Keratinocyte (primary cell): Measurements from ENCODE around the gene PWWP2B. TPM values are rescaled to one million over a fixed set of nuclear protein-coding genes. Genes with fewer than 3 reads are reported as not detected.

Experiments used
- DNase-seq: peaks from one replicate; pipeline ENCODE4 v3.0.0-alpha.2; 2011; ENCODE audit warnings: low read depth, missing footprints, low spot score
- FAIRE-seq: peaks from 2 replicates; lab custom pipeline; 2011; peaks lifted over from hg19 to GRCh38; lab: Jason Lieb, UNC
- H2AFZ ChIP-seq: 2 replicates; pipeline ENCODE4 v1.6.0; 2012; ENCODE audit warnings: low read length, control low read depth, inconsistent platforms; ENCODE audit not compliant: control insufficient read depth
- H3K27ac ChIP-seq: 2 replicates; pipeline ENCODE4 v1.5.1; 2011; ENCODE audit warnings: low read length; ENCODE audit not compliant: control insufficient read depth, insufficient read depth
- H3K27me3 ChIP-seq: 3 replicates; pipeline ENCODE4 v1.6.0; 2011; ENCODE audit warnings: low read length; ENCODE audit not compliant: control insufficient read depth, insufficient read depth; ENCODE audit errors: extremely low read depth
- H3K36me3 ChIP-seq, 2 experiments: 2 replicates in 1 of 2; 3 replicates in 1 of 2; pipeline ENCODE4 v1.5.1; 2011; ENCODE audit warnings: low read length in 2 of 2, mild to moderate bottlenecking in 1 of 2; ENCODE audit not compliant: control insufficient read depth in 2 of 2, insufficient read depth in 2 of 2; ENCODE audit errors: extremely low read depth in 1 of 2
- H3K4me1 ChIP-seq: 3 replicates; pipeline ENCODE4 v1.5.1; 2011; ENCODE audit warnings: low read length; ENCODE audit not compliant: control insufficient read depth, insufficient read depth; ENCODE audit errors: extremely low read depth
- H3K4me2 ChIP-seq: 3 replicates; pipeline ENCODE4 v1.6.0; 2011; ENCODE audit warnings: low read depth, low read length; ENCODE audit not compliant: control insufficient read depth, insufficient read depth; ENCODE audit errors: extremely low read depth
- H3K4me3 ChIP-seq, 3 experiments: fragments of 200-600 bp in 1 of 3; sonication (generic) in 1 of 3; 2 replicates in 2 of 3; 3 replicates in 1 of 3; pipeline ENCODE4 v1.5.1; 2011 to 2016; ENCODE audit warnings: low read length in 3 of 3, mild to moderate bottlenecking in 3 of 3, control low read depth in 2 of 3, inconsistent platforms in 1 of 3, low read depth in 1 of 3, mixed read lengths in 1 of 3, mixed run types in 1 of 3, moderate library complexity in 1 of 3; ENCODE audit not compliant: control insufficient read depth in 2 of 3, insufficient read depth in 2 of 3; ENCODE audit errors: extremely low read depth in 1 of 3
- H3K79me2 ChIP-seq: 2 replicates; pipeline ENCODE4 v1.6.0; 2012; ENCODE audit warnings: low read length; ENCODE audit not compliant: control insufficient read depth, insufficient read depth
- H3K9ac ChIP-seq: 3 replicates; pipeline ENCODE4 v1.6.0; 2011; ENCODE audit warnings: low read length; ENCODE audit not compliant: control insufficient read depth, insufficient read depth; ENCODE audit errors: extremely low read depth
- H3K9me1 ChIP-seq: 3 replicates; pipeline ENCODE4 v1.6.0; 2011; ENCODE audit warnings: low read length; ENCODE audit not compliant: control insufficient read depth, insufficient read depth; ENCODE audit errors: extremely low read depth
- H3K9me3 ChIP-seq: 2 replicates; pipeline ENCODE4 v1.5.1; 2012; ENCODE audit warnings: low read depth, low read length; ENCODE audit not compliant: control insufficient read depth
- H4K20me1 ChIP-seq: 3 replicates; pipeline ENCODE4 v1.6.0; 2011; ENCODE audit warnings: low read length; ENCODE audit not compliant: control insufficient read depth, insufficient read depth; ENCODE audit errors: extremely low read depth
- CTCF ChIP-seq, 3 experiments: IDR thresholded peaks in 1 of 3; conservative IDR thresholded peaks in 1 of 3; optimal IDR thresholded peaks in 1 of 3; 2 replicates in 2 of 3; 3 replicates in 1 of 3; pipeline versions ENCODE3 to v1.5.1; 2011; ENCODE audit warnings: low read length in 3 of 3, mild to moderate bottlenecking in 3 of 3, moderate library complexity in 2 of 3, control low read depth in 1 of 3, inconsistent platforms in 1 of 3; ENCODE audit not compliant: insufficient read depth in 2 of 3; ENCODE audit errors: extremely low read depth in 1 of 3
- EZH2 ChIP-seq: IDR thresholded peaks from one replicate; pipeline ENCODE4 v1.6.1; 2012; ENCODE audit warnings: inconsistent platforms, mild to moderate bottlenecking, low read length, moderate library complexity
- dilution Hi-C: fragments of 300-500 bp; cut with MboI; formaldehyde crosslinking; loops from one replicate; pipeline ENCODE4 v1.7.0; 2020; ENCODE audit warnings: low sequenced_read_pairs; ENCODE audit not compliant: extremely low pct_ligation_motif_present
- polyA plus RNA-seq, 5 experiments: library from polyadenylated mRNA; depleted of rRNA in 3 of 5; stranded (reverse) in 3 of 5; stranded (forward) in 1 of 5; unstranded in 1 of 5; fragments of >200 nt; gene quantifications; 1 replicate in 1 of 5; 2 replicates in 3 of 5; 3 replicates in 1 of 5; pipeline versions ENCODE4 v1.2.1 to v1.2.3, GENCODE V29; 2011 to 2012; ENCODE audit warnings: missing spikeins in 2 of 5, low read depth in 1 of 5, low replicate concordance in 1 of 5

Gene PWWP2B
- polyA plus RNA-seq, 1 donor (not counting 4 experiments of a cell fraction or from before 2014, with no cell fraction given): 3.1 TPM

GRCh38 chr10:132381741-132382140 is 15.3 kb upstream of the PWWP2B start:
- H4K20me1 ChIP-seq: no peaks in the 10 kb centered on the region
- no peak overlapping the region for H3K4me2 ChIP-seq
- no peaks in the 10 kb centered on the region for H3K79me2 ChIP-seq
- DNase-seq (no peak), FAIRE-seq (no peak)
- no peak overlapping the region for H3K9ac ChIP-seq
- H3K27ac ChIP-seq: no peak overlapping the region
- H2AFZ ChIP-seq: no peak overlapping the region
- H3K9me1 ChIP-seq: no peaks in the 10 kb centered on the region
- no peak overlapping the region for H3K4me3 ChIP-seq
- TF ChIP-seq CTCF (optimal IDR thresholded peaks at IDR 0.05 in 1 of 3, IDR thresholded peaks at IDR 0.05 in 1 of 3, conservative IDR thresholded peaks at IDR 0.05 in 1 of 3; ENCODE audit: extremely low read depth in 1 of 3, insufficient read depth in 2 of 3, low read length in 3 of 3) (no peak), EZH2 (no peak)
- no peaks in the 10 kb centered on the region for H3K9me3 ChIP-seq
- no peaks in the 10 kb centered on the region for H3K4me1 ChIP-seq
- dilution Hi-C loops: no loop called here
- no peaks in the 10 kb centered on the region for H3K36me3 ChIP-seq
- no peaks in the 10 kb centered on the region for H3K27me3 ChIP-seq

GRCh38 chr10:132382231-132382922 is 14.6 kb upstream of the PWWP2B start:
- no peak overlapping the region for H3K4me2 ChIP-seq
- TF ChIP-seq EZH2 (no peak), CTCF (optimal IDR thresholded peaks at IDR 0.05 in 1 of 3, IDR thresholded peaks at IDR 0.05 in 1 of 3, conservative IDR thresholded peaks at IDR 0.05 in 1 of 3; ENCODE audit: extremely low read depth in 1 of 3, insufficient read depth in 2 of 3, low read length in 3 of 3) (no peak)
- H3K9me1 ChIP-seq: no peaks in the 10 kb centered on the region
- no peak overlapping the region for H2AFZ ChIP-seq
- H3K9me3 ChIP-seq: no peaks in the 10 kb centered on the region
- H3K4me3 ChIP-seq: no peak overlapping the region
- no peak for FAIRE-seq
- H3K4me1 ChIP-seq: no peaks in the 10 kb centered on the region
- no peak overlapping the region for H3K9ac ChIP-seq
- H3K27me3 ChIP-seq: no peaks in the 10 kb centered on the region
- no peaks in the 10 kb centered on the region for H4K20me1 ChIP-seq
- H3K36me3 ChIP-seq: no peaks in the 10 kb centered on the region
- dilution Hi-C loops: no loop called here
- no peaks in the 10 kb centered on the region for H3K79me2 ChIP-seq
- H3K27ac ChIP-seq: no peak overlapping the region
- no peak for DNase-seq
